GM12892 (cell line): ENCODE measurements around the gene TMEM125.

Source experiments
- POLR2A ChIP-seq: IDR thresholded peaks from 2 replicates; pipeline ENCODE4 v1.6.1; 2011; ENCODE audit warnings: low read depth, low read length, control low read depth
- POLR2AphosphoS5 ChIP-seq: IDR thresholded peaks from 2 replicates; pipeline ENCODE4 v1.6.1; 2011; ENCODE audit warnings: low read depth, low read length, control low read depth
- TAF1 ChIP-seq: IDR thresholded peaks from 2 replicates; pipeline ENCODE4 v1.6.1; 2011; ENCODE audit warnings: low read depth, mild to moderate bottlenecking, control low read depth, low read length, borderline replicate concordance

DNA sequence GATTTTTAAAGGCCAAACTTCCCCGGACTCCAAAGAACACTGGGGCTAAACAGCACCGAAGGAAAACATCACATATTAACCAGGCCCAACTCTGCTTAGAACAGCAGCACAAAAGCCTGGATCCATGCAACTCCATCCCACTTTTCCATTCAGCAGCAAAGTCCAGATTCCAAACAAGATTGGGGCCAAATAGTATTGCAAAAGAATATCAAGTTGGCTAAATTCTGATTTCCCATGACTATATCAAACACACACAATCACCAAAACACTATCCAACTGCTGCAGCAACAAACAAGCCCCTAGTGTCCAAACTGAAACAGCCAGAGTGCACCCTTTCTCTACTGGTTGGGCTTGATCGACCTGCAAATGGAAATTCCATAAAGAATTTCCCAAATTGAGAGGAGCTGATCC lies 19.4 kb upstream of the TMEM125 start:
- TF ChIP-seq POLR2AphosphoS5 (no peak), POLR2A (no peak), TAF1 (no peak)
